NCI-H1436 (cell line): Measurements from ENCODE around the gene PALM.
"Not testable (repeated sequence)": the region's sequence is repeated elsewhere in the genome, so short reads cannot be mapped to it uniquely, and the experiment has no call there.

Experiments used
- DNase-seq: peaks from one replicate; lab custom pipeline; 2025; lab: John Stamatoyannopoulos, UW

PALM gene

GRCh38 chr19:704447-704741, 4.3 kb upstream of the PALM start:
- DNase-seq: no peak

DNA sequence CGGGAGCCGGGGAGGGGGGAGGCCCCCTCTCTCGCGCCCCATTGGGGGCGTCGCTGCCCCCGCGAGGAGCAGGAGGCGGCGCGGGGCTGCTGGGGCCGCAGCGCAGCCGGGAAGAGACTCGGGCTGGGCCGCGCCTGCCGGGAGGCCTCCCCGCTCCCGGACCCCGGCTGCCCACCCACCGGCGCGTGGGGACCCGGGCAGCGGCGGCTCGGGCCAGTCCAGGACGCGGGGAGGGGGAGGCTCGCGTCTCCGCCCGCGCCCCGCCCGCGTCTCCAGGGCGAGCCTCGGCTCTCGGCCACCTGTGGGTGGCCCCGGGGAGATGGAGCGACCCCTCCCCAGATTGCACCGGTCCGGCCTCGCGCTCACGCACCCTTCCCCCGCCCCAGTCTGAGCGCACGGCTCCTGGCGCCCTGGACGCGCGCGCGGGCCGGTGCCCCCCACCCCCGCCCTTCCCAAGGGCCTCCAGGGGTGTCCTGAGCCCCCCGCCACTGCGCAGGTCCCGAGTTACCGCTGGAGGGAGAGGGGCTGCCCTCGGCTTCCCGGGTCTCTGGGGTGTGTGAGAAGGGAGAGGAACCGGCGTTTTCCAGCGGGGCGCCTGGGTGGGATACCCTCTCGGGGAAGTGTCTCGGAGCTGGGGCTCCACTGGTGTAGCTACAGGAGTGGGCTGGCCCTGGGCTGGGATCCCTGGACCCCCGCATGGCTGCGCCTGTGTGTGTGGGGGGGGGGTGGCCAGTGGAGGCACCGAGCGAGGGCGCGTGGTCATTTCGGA, 645 bp downstream of the PALM start:
- no peak for DNase-seq

DNA sequence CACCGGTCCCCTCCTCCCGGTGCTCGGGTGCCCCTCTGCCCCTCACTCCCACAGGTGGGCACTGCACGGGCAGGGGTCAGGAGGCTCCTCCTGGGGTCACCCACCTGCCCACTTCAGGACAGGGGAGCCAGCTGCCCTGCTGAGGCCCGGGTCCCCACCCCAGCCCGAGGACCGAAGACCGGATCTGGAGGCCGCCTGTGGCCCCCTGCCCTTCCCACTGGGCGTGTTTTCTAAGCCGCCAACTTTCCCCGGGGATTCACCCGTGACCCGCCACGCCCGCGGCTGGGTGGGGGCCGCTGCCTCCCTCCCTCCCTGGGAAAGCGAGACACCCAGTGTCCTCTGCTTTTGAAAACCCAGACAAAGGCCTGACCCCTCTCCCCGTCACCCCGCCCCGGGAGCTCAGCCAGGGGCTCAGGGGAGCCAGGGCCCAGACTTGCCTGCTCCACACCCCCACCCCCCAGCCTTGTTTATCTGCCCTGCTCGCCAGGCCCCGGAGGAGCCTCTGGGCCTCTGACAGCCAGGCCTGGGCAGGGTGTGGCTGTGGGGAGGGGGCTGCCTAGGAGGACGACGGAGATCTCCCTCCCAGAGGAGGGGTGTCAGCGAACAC, 1.3 kb downstream of the PALM start:
- no peak for DNase-seq

GRCh38 chr19:710767-711166, 2.0 kb downstream of the PALM start:
- no peak for DNase-seq

GRCh38 chr19:711254-711653, 2.5 kb downstream of the PALM start:
- no peak for DNase-seq

GRCh38 chr19:715347-715746, 6.6 kb downstream of the PALM start:
- DNase-seq: no peak

GRCh38 chr19:718251-718951, 9.7 kb downstream of the PALM start:
- no peak for DNase-seq

DNA sequence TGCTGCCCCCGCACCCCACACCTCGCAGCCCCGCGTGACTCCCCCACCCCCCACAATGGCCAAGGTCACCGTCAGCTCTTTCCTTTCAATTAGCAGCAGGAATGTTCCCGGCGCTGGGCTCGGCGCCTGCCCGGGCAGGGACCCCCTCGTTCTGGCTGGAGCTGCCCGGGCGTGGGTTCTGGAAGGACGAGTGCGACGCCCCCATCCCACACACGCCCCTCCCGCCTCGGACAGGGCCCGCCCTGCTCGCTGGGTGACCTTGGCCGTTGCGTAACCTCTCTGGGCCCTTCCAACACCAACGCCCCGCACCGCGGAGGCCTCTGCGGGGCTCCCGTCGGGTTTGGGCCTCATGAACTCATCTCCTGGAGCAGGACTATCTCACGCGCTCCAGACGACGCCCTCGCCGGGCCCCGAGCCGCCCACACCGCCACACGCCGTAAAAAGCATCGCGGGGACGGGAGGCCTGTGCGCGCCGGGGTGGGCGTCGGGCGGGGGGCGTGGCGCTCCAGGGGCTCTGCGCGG, 10.3 kb downstream of the PALM start:
- DNase-seq: no peak

DNA sequence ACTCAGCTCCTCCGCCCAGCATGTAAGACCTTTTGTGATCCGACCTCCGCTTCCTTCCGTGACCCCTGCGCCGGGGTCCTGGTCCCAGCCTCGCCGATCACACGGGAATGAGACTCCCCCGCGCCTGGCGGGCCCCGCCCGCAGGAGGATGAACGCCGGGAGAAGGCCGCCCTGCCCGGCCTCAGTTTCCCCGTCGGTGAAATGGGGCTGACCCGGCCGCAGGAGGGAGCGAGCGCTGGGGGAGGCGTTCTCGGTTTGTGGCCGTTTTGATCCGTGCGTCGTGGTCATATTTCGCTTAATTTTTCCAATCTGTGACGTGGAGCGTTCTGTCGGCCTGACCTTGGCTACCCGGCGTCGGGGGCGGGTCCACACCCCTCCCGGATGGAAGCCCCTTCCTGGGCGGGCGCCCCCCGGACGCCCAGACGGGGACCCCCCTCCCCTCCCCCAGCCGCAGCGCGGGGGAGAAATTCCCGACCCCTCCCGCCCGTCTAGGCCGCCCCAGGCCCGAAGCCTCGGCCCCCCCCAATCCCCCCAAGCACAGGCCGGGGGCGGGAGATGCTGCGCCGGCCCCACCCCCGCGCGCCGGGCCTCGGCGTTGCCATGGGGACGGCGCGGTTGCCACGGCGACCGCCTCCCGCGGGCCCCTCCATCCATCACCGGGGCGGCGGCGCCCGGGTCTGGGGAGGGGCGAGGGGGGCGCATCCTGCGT, 11.1 kb downstream of the PALM start:
- no peak for DNase-seq

- DNase-seq: no peak
These were observed 11.8 kb downstream of the PALM start for GRCh38 chr19:720345-721160.

DNA sequence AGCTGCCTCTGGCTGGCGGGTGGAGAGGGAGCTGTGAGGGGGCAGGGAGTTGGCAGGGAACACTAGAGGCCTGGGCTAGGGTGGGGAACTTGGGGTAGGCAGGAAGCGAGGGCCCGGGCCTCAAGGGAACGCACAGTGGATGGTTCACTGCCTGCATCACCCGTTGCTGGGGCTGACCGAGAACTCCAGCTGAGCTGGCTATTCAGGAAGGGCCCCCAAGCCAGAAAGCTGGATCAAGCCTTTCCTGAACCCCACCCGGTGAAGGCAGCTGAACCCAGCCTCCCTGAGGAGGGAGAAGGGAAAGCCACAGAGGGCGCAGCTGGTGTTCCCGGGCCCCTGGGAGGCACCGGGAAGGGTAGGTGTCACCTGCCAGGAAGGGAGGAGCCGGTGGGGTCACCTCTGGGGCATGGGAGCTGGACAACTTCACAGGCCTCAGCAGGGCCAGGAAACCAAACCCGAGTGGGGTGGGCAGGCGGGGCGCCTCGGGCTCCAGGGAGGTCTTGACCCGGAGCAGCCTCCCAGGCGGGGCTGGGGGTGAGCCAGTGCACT, 13.9 kb downstream of the PALM start:
- DNase-seq: no peak

GRCh38 chr19:723247-723646, 14.5 kb downstream of the PALM start:
- DNase-seq: no peak

GRCh38 chr19:723714-724113, 15.0 kb downstream of the PALM start:
- no peak for DNase-seq

- no peak for DNase-seq
These were observed 16.8 kb downstream of the PALM start for GRCh38 chr19:725461-726089.

- no peak for DNase-seq
These were observed 18.5 kb downstream of the PALM start for GRCh38 chr19:726993-727956.

DNA sequence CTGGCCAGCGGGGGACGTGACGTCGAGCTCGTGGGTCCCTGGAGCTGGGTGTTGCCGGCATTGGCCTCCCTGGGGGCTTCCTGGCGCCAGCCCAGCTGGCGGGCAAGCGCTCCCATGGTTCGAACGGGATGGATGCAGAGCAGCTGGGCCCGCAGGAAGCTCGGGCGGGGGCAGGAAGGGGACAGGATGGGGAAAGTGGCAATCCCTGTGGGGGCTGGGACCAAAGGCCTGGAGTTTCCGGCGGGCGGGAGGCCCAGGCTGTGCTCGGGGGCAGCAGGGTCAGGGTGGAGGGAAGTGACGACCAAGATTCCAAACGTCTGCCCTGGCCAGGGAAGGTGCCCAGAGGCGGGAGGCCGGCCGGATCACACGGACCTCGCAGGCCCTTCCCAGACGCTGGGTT, 19.3 kb downstream of the PALM start:
- no peak for DNase-seq

- not testable (repeated sequence) for DNase-seq
These were observed 20.8 kb downstream of the PALM start for GRCh38 chr19:729564-729963.

- no peak for DNase-seq
These were observed 21.4 kb downstream of the PALM start for GRCh38 chr19:729965-730668.

DNA sequence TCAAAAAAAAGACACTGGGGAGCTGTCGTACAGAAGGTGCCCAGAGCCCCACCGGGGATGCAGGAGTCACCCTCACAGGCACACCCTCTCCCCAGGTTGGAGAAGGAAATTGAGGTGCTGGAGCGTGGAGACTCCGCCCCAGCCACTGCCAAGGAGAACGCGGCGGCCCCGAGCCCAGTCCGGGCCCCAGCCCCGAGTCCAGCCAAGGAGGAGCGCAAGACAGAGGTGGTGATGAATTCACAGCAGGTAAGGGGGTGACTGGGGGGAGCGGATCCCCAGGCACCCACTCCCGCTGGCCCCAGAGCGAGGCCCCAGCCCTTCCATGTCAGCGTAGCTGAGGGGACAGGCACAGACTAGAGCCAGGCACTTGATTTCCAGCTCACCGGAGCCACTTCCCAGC, 22.3 kb downstream of the PALM start:
- no peak for DNase-seq
